Astrocyte of the hippocampus (primary cell): Measurements from ENCODE around the gene CDC73.

Source experiments
- DNase-seq: peaks from one replicate; pipeline ENCODE4 v3.0.0; 2011; ENCODE audit warnings: low read depth, low spot score

The CDC73 gene

DNA sequence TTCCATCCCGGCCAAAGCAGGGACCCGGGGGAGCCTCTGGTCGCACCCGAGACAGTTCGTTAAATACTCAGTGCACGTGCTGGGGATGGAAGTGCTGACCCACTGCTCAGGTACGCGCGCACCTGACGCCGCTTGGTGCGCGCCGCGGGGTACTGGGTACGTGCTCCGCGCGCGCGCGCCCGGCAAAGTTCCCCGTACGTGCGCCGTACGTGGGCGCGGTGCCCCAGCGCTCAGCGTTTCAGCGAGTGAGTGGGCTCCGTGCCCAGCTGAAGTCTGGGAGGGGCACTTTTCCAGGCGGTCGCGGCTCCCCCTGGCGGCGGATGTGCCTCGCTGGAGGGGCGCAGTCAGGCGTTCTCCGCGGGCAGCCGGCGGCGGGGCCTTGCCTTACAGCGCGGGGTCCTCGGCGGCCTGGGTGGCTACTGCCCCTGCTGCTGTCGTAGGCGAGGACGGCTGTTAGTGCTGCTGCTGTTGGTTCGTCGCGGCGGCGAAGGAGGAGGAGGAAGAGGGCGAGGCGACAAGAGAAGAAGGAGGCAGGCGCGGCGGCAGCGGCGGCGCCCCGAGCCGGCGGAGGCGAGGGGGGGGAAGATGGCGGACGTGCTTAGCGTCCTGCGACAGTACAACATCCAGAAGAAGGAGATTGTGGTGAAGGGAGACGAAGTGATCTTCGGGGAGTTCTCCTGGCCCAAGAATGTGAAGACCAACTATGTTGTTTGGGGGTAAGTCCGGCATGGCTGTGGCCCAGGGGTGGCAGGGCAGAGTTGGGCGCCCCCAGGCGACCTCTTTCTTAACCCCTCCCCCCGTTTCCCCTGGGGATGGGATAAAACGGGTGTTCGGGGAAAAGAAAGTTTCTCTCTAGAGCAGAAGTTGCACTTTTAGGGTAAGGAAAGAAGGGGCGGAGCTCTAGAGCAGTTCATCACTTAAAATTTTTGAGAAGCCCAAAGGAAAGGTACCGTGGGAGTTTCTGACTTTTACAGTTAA is at the start of gene CDC73:
TSS of gene CDC73 (plus strand) at position 416 of the 978 bp plus-strand sequence. CDS start at position 586, 170 bp downstream.
- DNase-seq = peak; percentile 99

DNA sequence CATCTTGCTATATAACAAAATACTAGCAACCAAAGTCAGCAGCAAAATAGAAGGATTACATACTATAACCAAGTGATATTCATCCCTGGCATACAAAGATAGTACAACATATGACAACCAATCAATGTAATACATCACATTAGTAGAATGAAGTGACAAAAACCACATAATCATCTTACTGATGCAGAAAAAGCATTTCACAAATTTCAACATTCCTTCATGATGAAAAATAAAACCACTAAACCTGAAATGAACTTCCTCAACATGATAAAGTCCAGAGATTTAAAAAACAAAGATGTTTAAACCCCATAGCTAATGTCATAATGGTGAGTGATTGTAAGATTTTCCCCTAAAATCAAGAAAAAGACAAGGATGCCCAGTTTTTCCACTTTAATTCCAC is 43.8 kb upstream of the CDC73 start:
- peak; percentile 5 for DNase-seq

DNA sequence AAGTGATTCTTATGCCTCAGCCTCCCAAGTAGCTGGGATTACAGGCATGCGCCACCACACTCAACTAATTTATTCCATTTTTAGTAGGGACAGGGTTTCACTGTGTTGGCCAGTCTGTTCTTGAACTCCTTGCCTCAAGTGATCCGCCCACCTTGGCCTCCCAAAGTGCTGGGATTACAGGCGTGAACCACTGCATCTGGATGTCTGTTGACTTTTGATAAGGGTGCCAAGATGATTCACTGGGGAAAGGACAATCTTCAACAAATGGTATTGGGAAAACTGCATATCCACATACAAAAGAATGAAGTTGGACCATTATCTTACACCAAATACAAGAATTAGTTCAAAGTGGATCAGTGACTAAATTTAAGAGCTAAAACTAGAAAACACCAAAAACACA is 42.6 kb upstream of the CDC73 start:
- no peak for DNase-seq

DNA sequence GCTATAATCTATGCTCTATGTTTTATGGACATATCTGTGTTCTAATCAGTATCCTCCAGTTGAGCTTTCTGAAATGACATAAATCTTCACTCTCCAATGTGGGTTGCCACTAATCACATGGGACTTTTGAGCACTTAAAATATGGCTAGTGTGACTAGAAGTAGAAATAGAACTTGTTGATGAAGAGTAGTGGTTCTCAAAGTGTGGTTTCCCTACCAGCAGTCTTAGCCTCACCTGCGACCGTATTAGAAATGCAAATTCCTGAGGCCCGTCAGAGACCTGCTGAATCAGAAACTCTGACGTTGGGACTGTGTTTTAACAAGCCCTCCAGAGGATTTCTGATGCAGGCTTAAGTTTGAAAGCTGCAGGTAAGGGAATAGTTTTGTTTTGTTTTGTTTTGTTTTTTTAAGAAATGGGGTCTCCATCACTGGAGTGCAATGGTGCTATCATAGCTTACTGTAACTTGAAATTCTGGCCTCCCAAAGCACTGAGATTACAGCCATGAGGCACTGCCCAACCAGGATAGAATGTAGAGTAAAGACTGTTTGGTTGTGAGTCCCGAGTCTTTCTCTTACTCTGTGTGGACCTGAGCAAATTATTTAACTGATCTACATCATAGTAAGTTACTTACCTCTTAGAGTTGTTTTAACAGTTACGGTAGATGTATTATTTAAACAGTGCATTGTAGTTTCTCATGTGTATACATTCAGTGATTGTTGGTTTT is 38.3 kb upstream of the CDC73 start:
- no peak for DNase-seq

DNA sequence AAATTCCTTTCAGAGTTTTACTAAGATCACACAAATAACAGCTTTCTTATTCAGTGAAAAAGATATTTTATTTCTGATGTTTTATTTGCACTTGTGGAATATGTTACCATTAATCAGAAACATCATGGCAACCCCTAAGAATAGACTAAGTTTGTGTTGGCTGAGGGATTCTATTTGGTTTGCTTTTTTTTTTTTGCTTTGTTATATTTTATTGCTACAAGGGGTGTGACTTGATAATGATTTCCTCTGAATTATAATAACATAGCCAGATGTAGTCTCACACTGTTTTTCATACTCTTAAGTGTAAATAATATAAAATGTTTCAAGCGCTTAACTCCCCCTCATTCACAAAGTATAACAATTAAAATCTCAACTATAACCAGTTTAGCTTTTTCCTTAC is 36.6 kb upstream of the CDC73 start:
- no peak for DNase-seq

DNA sequence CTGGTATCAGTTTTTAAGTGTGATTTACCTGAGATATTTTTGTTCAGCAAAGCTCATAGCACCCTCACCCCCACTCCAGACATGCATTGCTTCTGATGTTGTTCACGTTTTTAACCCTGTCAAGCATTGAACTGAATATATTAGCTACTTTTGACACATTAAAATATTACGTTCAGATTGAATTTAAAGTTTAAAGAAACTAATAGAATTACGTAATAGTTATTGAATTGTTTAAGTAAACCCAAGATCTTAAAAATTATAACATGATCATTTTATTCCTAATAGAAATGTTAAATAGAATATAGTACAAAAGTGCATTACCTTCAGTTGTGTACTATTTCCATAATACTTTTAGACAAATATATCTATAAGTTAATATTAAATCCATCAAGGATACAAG is 35.5 kb upstream of the CDC73 start:
- no peak for DNase-seq

DNA sequence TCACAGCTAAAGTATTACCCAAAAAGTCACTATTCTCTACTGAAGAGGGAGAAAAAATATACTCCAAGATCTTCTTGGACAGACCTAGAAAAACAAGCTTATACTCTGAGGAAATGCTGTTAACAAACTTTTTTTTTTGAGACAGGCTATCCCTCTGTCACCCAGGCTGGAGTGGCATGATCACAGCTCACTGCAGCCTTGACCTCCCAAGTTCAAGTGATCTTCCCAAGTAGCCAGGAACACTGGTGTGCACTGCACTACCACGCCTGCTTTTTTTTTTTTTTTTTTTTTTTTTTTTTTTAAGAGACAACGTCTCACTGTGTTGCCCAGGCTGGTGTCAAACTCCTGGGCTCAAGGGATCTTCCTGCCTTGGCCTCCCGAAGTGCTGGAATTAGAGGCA is 33.9 kb upstream of the CDC73 start:
- DNase-seq = no peak

DNA sequence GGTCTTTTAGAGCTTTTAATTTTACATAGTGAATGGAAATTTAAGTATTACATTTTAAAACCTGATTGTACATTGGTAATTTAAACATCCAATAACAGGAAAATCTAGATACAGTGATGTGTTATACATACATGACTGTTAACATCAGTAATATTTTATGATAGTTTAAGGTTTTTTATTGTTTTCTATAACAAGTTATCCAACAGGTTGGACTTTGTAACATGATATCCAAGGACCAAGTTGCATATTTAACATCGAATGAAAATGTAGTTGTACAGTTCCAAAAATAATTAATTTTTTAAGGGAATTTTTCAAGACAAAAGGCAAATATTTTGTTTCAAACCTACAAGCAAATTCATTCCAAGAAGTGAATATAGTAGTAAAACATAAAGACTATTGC is 31.0 kb upstream of the CDC73 start:
- no peak for DNase-seq

DNA sequence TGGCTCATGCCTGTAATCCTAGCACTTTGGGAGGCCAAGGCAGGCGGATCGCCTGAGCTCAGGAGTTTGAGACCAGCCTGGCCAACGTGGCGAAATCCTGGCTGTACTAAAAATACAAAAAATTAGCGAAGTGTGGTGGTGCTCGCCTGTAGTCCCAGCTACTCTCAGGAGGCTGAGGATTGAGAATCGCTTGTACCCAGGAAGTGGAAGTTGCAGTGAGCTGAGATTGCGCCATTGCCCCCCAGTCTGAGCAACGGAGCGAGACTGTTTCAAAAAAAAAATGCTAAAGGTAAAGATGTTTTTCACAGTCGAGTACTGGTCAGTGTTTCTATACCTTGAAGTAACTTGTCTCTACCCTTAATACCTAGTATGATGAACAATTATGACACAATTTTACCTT is 27.7 kb upstream of the CDC73 start:
- no peak for DNase-seq

DNA sequence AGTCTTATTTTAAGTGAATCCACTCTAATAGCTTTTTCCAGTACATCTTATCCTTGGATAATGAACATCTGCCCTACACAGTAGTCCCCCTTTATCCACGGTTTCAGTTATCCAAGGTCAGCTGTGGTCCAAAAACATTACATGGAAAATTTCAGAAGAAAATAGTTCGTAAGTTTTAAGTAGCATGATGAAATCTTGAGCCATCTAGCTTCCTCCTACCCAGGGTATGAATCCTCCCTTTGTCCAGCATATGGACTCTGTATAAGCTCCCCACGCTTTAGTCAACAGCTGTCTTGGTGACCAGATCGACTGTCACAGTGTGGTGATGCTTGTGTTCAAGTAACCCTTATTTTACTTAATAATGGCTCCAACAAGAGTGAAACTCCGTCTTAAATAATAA is 19.2 kb upstream of the CDC73 start:
- DNase-seq = no peak

DNA sequence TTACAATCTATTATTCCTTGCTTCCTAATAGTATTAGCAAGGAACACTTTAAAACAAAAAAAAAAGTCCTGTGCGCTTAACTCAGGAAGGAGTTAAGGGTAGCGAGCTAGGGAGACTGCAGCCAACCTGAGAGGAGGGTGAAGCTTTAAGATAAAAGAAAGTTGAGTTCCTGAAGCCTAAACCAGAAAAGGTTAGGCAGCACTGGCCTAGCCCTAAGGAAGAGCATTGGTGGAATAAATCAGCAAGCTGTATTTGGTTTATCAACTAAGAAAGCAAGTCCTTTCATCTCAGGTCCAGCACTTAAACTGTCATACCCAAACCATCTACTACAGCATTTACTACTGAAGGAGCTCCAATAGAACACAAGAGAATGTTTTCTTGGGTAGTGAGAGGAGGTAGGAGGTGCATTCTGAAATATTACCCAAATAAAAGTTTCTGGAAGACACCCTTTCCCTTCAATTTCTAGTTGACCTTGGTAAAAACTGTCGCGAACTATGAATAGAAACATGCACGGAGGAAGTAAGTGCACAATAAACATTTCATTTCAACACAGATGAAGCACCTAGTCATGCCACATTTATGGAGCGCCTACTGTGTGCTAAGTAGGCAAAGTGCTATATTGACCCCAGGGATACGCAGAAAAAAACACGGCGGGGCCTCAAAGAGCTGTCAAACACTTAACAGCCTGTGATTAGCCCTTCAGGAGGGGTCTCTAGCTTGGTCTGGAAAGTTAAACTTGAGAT is 17.9 kb upstream of the CDC73 start:
- DNase-seq = peak; percentile 16

DNA sequence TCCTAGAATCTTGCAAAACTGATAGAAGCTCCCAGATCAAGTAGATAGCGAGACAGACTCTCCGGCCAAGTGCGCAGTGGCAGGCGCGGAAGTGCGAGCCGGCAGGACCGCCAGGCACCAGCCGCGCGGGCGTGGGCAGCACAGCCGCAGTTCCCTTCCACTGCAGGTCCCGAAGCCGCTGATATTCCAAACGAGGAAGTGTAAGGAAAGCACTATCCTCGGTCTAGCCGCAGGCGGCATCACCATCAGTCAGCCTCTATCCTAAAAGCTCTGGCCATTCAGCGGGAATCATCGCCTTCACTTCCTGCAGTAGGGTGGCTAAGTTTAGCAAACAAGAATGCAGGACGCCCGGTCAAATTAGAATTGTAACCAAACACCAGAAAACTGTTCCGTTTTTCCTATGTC is 17.3 kb upstream of the CDC73 start:
- DNase-seq = peak; percentile 68

DNA sequence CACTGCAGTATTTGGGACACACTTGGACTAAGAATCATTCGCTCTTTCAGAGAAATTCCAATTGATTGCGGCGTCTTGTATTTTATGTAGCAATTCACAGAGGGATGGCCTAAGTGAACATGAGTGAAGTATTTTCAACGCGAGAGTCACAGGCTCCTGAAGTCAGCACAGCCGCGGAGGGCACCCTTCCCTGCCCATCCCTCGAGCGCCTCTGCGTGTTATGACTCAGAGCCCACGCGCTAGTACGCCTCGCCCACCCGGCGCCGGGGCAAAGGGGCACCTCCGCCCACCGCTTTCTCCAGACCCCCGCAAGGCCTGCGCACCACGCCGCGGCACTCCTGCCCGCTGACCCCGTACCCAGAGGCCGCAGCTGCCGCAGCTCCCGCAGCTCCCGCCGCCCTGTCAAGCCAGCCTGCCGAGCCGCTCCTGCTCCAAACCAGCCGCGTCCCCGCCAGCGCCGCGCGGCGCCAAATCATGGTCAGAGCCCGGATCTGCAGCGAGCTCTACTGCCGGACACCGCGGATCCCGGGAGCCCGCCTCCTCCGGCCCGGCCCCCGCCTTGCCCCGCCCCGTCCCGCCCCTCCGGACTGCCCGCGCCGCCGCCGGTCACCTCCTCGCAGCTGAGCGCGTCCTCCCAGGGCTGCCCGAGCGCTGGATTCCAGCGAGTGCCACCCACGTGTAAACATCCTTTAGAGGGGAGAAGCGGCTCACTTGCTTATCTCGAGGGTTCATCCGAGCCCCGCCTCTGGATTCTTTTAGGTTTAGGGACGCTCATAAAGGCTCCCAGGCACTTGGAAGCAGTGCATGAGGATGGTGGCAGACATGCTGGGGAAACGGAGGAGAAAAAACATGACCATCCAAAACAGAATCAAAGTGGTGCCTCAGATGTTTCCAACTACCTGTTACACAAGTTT is 16.7 kb upstream of the CDC73 start, which contains the start of gene GLRX2:
TSS of gene GLRX2 (minus strand) at position 508 of the 914 bp plus-strand sequence. CDS start at position 476, 32 bp downstream.
- peak; percentile 96 for DNase-seq

DNA sequence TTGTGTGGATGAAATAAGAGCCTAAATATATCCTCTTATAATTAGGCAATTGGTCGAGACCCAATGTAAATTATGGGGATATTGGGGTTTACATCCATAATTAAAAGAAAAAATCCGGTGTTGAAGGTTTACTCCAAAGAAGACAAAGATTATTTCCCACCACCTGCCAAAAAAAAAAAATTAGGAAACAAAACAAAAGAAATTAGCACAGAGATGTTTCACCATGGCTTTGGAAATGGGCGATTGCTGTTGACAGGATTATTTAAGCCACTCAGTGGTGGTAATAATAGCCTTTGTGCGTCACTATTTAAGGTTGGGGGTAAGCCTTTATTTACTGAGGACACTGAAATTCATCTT is 16.0 kb upstream of the CDC73 start:
- DNase-seq = no peak

DNA sequence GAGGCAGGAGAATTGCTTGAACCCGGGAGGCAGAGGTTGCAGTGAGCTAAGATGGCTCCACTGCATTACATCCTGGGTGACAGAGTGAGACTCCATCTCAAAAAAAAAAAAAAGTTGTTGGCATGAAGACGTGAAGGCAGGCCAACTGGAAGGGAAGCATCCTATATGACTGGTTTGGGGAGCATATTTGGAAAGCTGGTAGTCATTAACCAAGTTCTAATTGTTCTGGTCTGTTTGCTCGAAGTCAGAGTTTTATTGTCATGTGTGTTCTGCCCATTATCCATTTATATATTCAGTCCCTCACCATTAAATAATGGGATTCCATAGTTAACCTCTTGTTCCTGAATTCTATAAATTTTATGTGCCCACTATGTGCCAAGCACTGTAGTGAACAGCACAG is 13.4 kb upstream of the CDC73 start:
- no peak for DNase-seq

DNA sequence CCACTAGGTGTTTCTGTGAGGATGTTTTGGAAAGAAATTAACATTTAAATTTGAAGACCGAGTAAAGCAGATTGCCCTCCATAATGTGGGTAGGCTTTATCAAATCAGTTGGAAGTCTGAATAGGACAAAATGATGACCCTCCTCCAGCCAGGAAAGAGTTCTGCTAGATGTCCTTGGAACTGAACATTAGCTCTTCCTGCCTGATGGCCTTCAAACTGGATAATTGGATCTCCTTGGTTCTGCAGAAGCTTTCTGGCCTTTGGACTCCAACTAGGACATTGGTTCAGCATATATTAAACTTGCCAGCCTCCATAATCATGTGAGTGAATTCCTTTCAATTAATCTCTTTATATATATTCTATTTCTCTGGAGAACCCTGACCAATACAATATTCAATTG is 12.2 kb upstream of the CDC73 start:
- DNase-seq = no peak

DNA sequence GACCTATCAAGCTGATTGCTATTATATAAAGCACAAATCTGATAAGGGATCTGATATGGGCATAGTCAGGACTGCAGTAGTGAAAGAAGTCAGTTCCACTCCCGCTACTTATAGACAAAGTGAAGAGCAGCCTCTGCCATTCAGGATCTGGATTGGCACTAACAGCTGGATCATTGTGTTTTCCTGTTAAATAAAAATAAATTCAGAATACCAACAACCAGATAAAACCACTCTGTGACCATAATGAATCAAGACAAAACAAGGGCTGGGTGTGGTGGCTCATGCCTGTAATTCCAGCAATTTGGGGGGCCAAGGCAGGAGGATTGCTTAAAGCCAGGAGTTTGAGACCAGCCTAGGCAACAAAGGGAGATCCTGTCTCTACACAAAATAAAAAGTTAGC is 11.6 kb upstream of the CDC73 start:
- no peak for DNase-seq

DNA sequence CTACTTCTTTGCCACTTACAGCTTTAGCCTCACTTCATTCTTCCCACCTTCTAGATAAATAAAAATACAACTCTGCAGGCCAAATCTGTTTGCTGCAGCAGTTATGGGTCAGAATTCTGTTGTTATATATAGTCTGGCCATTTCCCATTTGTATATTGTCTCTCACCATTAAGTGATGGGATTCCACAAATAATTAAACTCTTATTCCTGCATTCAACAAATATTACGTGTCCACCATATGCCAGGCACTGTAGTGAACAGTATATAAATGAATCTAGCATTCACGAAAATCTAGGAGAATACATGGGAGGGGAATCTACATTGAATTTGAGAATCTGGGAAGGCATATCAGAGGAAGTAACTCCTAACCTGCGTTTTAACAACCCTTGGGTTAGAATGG is 11.0 kb upstream of the CDC73 start:
- no peak for DNase-seq

DNA sequence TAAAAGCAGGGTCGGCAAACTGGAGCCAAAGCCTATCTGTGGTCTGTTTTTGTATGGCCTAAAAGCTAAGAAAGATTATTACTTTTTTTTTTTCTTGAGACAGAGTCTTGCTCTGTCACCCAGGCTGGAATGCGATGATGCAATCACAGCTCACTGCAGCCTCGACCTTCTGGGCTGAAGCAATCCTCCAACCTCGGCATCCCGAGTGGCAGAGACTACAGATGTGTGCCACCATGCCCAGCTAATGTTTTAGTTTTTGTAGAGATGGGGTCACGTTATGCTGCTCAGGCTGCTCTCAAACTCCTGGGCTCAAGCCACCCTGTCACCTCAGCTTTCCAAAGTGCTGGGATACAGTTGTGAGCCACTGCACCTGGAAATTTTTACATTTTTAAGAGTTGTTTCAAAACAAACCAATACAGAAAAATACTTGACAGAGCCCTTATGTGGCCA is 10.2 kb upstream of the CDC73 start:
- DNase-seq = peak; percentile 81

DNA sequence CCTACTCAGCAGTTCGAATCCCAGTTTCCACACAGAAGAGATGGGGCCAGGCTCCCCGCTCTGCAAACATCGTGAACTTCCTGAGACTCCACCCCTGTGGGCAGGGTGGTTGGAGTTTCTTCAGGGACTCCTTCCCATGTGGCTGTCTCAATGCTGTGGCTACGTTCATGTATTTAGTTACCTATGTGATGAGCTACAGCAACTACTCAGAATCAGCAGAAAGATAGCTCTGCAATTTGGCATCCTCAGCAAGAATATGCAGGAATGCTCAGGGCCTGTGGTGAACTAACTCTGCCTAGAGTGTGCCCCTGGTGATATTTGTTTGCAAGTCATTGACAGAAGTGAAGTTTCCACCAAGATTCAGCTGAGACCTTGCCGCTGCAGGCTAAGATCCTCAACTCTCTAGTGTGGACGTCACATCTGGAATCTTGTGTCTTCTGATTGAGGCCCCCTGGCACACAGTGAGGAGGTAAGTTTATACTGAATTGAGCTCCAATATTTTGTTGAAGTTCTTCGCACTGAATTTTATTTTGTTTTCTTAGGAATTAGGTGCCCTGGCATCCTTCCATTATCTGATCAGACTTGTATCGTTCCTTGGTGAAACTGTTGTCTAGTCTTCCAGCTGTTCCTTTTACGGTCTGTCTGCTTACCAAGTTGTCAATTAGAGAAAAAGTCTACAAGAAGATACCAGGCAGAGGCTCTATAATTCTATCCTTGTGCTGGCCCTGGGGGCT is 8.4 kb upstream of the CDC73 start:
- DNase-seq = no peak
